HepG2 (cell line): ENCODE measurements around the gene ZFPM1. TPM values are rescaled to one million over a fixed set of nuclear protein-coding genes. Genes with fewer than 3 reads are reported as not detected.

ENCODE experiments used
- DRAP1 ChIP-seq: IDR thresholded peaks from 2 replicates; pipeline ENCODE4 v1.6.1; 2016; ENCODE audit warnings: missing genetic modification reagents, missing compliant biosample characterization
- HNF4G ChIP-seq, 2 experiments: sonication (generic) in 1 of 2; formaldehyde crosslinking in 1 of 2; IDR thresholded peaks; 2 replicates each; pipeline versions ENCODE4 v1.4.0 to v1.6.1; 2011 to 2020; ENCODE audit warnings: borderline replicate concordance in 2 of 2, low read depth in 2 of 2, mild to moderate bottlenecking in 2 of 2, low read length in 1 of 2, missing genetic modification reagents in 1 of 2, moderate library complexity in 1 of 2
- MAX ChIP-seq: IDR thresholded peaks from 2 replicates; pipeline ENCODE4 v1.6.1; 2012; ENCODE audit warnings: inconsistent platforms
- NR2F6 ChIP-seq, 2 experiments: IDR thresholded peaks; 2 replicates each; pipeline ENCODE4 v1.6.1; 2016; ENCODE audit warnings: antibody characterized with exemption in 1 of 2, mild to moderate bottlenecking in 1 of 2
- PRMT3 ChIP-seq: sonication (generic); formaldehyde crosslinking; IDR thresholded peaks from 2 replicates; pipeline ENCODE4 v1.8.1; 2022; ENCODE audit warnings: low read depth, mild to moderate bottlenecking, moderate library complexity, missing genetic modification reagents, borderline replicate concordance
- SMC3 ChIP-seq: IDR thresholded peaks from 2 replicates; pipeline ENCODE4 v1.6.1; 2011; ENCODE audit warnings: low read length, improper control_type of control experiment
- SNAPC4 ChIP-seq: sonication (generic); formaldehyde crosslinking; IDR thresholded peaks from 2 replicates; pipeline ENCODE4 v1.4.0; 2020; ENCODE audit warnings: mild to moderate bottlenecking, missing genetic modification reagents
- TEF ChIP-seq: sonication (generic); formaldehyde crosslinking; IDR thresholded peaks from 2 replicates; pipeline ENCODE4 v1.5.0; 2020; ENCODE audit warnings: missing genetic modification reagents
- ZBTB20 ChIP-seq: sonication (generic); formaldehyde crosslinking; IDR thresholded peaks from 2 replicates; pipeline ENCODE4 v1.8.1; 2023; ENCODE audit warnings: missing genetic modification reagents, low read depth, mild to moderate bottlenecking, borderline replicate concordance
- ZC3H13 ChIP-seq: sonication (generic); formaldehyde crosslinking; IDR thresholded peaks from 2 replicates; pipeline ENCODE4 v1.8.1; 2023; ENCODE audit warnings: mild to moderate bottlenecking, missing genetic modification reagents, moderate library complexity
- ZNF629 ChIP-seq: sonication (generic); formaldehyde crosslinking; conservative IDR thresholded peaks from 2 replicates; pipeline ENCODE4 v1.5.0; 2020; ENCODE audit warnings: missing genetic modification reagents
- ZNF687 ChIP-seq: sonication (generic); formaldehyde crosslinking; IDR thresholded peaks from 2 replicates; pipeline ENCODE4 v1.5.1; 2020; ENCODE audit warnings: mild to moderate bottlenecking, missing genetic modification reagents, moderate library complexity
- ZNF709 ChIP-seq: sonication (generic); formaldehyde crosslinking; IDR thresholded peaks from 2 replicates; pipeline ENCODE4 v1.5.0; 2020; ENCODE audit warnings: mild to moderate bottlenecking, missing genetic modification reagents
- ZSCAN5A ChIP-seq: sonication (generic); formaldehyde crosslinking; IDR thresholded peaks from 2 replicates; pipeline ENCODE4 v1.8.0; 2022; ENCODE audit warnings: mild to moderate bottlenecking, missing genetic modification reagents, borderline replicate concordance
- polyA plus RNA-seq, 8 experiments: library from polyadenylated mRNA; depleted of rRNA in 3 of 8; stranded (reverse) in 7 of 8; unstranded in 1 of 8; fragments of >200 nt; fragmentation: Illumina TruSeq in 4 of 8; extraction: Trizol in 4 of 8; gene quantifications; 2 replicates each; pipeline versions ENCODE4 v1.2.1 to v1.2.3, GENCODE V29; 2011 to 2016; ENCODE audit warnings: low read depth in 4 of 8, missing spikeins in 1 of 8, mixed read lengths in 1 of 8; ENCODE audit not compliant: insufficient read depth in 1 of 8
- total RNA-seq, 5 experiments: library from RNA; depleted of rRNA; stranded (reverse); fragments of >200 nt; fragmentation: Illumina TruSeq; extraction: Trizol; gene quantifications; 2 replicates each; pipeline ENCODE4 v1.2.3, GENCODE V29; 2016; ENCODE audit warnings: low read depth in 1 of 5

Gene ZFPM1
- total and polyA plus RNA-seq, 2 of the 13 experiments (the other 11 are each of a cell fraction or from before 2014, with no cell fraction given): 1.3 to 3.8 TPM

- 0 out of 2 replicates have a peak, but pooled peaks have one; percentile 18 for TF ChIP-seq ZBTB20
- TF ChIP-seq DRAP1 (CRISPR knock-in tag): no peak
- peak; percentile 97 for TF ChIP-seq HNF4G (IDR thresholded peaks at IDR 0.05; ENCODE audit: borderline replicate concordance, low read depth, low read length)
- peak; percentile 53; the same call in 1 of the 2 replicates for TF ChIP-seq HNF4G (CRISPR knock-in tag; IDR thresholded peaks at IDR 0.05; ENCODE audit: borderline replicate concordance, low read depth)
- no peak for TF ChIP-seq SNAPC4
- peak; percentile 50; the same call in 1 of the 2 replicates for TF ChIP-seq ZNF687 (CRISPR knock-in tag)
- TF ChIP-seq ZNF629 (CRISPR knock-in tag): no peak
- peak; percentile 22; the same call in 1 of the 2 replicates for TF ChIP-seq MAX
- no peak for TF ChIP-seq ZC3H13 (CRISPR knock-in tag)
- TF ChIP-seq NR2F6 (IDR thresholded peaks at IDR 0.05): 0 out of 2 replicates have a peak, but pooled peaks have one; percentile 13
- TF ChIP-seq NR2F6 (CRISPR knock-in tag; IDR thresholded peaks at IDR 0.05): peak; percentile 50; the same call in 1 of the 2 replicates
- peak; percentile 28; the same call in 1 of the 2 replicates for TF ChIP-seq SMC3
- TF ChIP-seq ZNF709 (CRISPR knock-in tag): no peak
- no peak for TF ChIP-seq ZSCAN5A
- TF ChIP-seq PRMT3 (CRISPR knock-in tag): no peak
- TF ChIP-seq TEF (CRISPR knock-in tag): no peak
These were observed 105.7 kb downstream of the ZFPM1 start (continued) for GRCh38 chr16:88558457-88559442.
